ENCODE data around the gene BEX1. TPM values are rescaled to one million over a fixed set of nuclear protein-coding genes. Genes with fewer than 3 reads are reported as not detected.

The BEX1 gene
- total RNA-seq, 1 experiment from 2014 or later: not detected

DNA sequence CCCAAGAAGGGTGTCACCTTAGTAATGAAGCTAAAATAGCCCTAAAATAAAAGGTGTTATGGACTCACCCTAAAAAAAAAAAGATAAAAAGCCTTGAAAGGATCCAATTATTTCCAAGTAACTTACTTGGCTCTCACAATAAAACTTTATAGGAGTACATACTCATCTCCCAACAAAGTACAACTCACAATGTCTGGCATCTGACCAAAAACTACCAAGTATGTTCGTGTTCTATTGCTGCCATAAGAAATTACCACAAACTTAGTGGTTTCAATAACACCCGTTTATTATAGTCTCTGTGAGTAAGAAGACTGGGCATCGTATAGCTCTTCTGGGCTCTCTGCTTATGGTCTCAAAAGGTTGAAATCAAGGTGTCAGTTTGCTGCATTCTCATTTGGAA lies 51.0 kb downstream of the BEX1 start:
- RAD21 ChIA-PET (ENCODE audit: low non-redundant PET in 1 of 2, low total read pairs in 2 of 2, uncharacterized antibody in 2 of 2, unreplicated experiment in 2 of 2): no interaction called here
- Histone ChIP-seq H3K4me1 (ENCODE audit: control insufficient read depth in 1 of 2, insufficient read depth in 2 of 2, low read length in 2 of 2) (no peaks in the 10 kb centered on the region), H3K9ac (ENCODE audit: low read length) (no peak overlapping the region), H3K4me3 (replicated peaks in 1 of 2; ENCODE audit: low read depth in 1 of 2, low read length in 2 of 2) (no peak overlapping the region), H2AFZ (ENCODE audit: low read depth, low read length, poor library complexity, severe bottlenecking) (no peak overlapping the region), H3K79me2 (ENCODE audit: insufficient read depth, low read length) (no peaks in the 10 kb centered on the region), H3K27ac (ENCODE audit: low read depth, low read length) (no peak overlapping the region), H4K20me1 (ENCODE audit: insufficient read depth) (no peaks in the 10 kb centered on the region), H3K36me3 (ENCODE audit: control insufficient read depth in 1 of 2, insufficient read depth in 2 of 2, low read length in 2 of 2) (no peaks in the 10 kb centered on the region), H3K4me2 (ENCODE audit: low read length) (no peak overlapping the region), H3K27me3 (ENCODE audit: insufficient read depth, low read length) (no peaks in the 10 kb centered on the region), H3K9me3 (ENCODE audit: control insufficient read depth in 1 of 2, insufficient read depth in 1 of 2, low read depth in 1 of 2, low read length in 2 of 2) (no peaks in the 10 kb centered on the region), H3K9me2 (ENCODE audit: insufficient read depth) (no peaks in the 10 kb centered on the region)
- intact Hi-C loops (cut with micrococcal nuclease): no loop called here
- no TSS peak for BruUV-seq (replicated peaks)
- DNase-seq (ENCODE audit: low read depth, low spot score) (no peak), ATAC-seq (no peak)
- TF ChIP-seq, protein P1, sequence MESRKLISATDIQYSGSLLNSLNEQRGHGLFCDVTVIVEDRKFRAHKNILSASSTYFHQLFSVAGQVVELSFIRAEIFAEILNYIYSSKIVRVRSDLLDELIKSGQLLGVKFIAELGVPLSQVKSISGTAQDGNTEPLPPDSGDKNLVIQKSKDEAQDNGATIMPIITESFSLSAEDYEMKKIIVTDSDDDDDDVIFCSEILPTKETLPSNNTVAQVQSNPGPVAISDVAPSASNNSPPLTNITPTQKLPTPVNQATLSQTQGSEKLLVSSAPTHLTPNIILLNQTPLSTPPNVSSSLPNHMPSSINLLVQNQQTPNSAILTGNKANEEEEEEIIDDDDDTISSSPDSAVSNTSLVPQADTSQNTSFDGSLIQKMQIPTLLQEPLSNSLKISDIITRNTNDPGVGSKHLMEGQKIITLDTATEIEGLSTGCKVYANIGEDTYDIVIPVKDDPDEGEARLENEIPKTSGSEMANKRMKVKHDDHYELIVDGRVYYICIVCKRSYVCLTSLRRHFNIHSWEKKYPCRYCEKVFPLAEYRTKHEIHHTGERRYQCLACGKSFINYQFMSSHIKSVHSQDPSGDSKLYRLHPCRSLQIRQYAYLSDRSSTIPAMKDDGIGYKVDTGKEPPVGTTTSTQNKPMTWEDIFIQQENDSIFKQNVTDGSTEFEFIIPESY (IDR thresholded peaks at IDR 0.05; ENCODE audit: extremely low read depth, insufficient replicate concordance, low read length): no peak
- TF ChIP-seq CBX3 (IDR thresholded peaks at IDR 0.05; ENCODE audit: low read depth) (no peak), EZH2phosphoT487 (IDR thresholded peaks at IDR 0.05; ENCODE audit: borderline replicate concordance) (no peak), ZNF274 (IDR thresholded peaks at IDR 0.05; ENCODE audit: low read depth, low read length) (no peak), EZH2 (IDR thresholded peaks at IDR 0.05) (no peak), YY1 (IDR thresholded peaks at IDR 0.05; ENCODE audit: extremely low read depth, insufficient replicate concordance, low read depth, low read length) (no peak), SIN3A (IDR thresholded peaks at IDR 0.05; ENCODE audit: low read depth) (no peak), POLR2A (IDR thresholded peaks at IDR 0.05; ENCODE audit: borderline replicate concordance, extremely low read depth, insufficient read depth, insufficient read length) (no peak), SP1 (IDR thresholded peaks at IDR 0.05; ENCODE audit: low read depth) (no peak), JUND (IDR thresholded peaks at IDR 0.05) (no peak), SRF (IDR thresholded peaks at IDR 0.05; ENCODE audit: low read depth) (no peak), EGR1 (IDR thresholded peaks at IDR 0.05; ENCODE audit: low read depth) (no peak), RAD21 (IDR thresholded peaks at IDR 0.05; ENCODE audit: low read depth) (no peak), TCF7L2 (IDR thresholded peaks at IDR 0.05; ENCODE audit: borderline replicate concordance, extremely low read depth, insufficient read depth, insufficient read length) (no peak), FOSL1 (IDR thresholded peaks at IDR 0.05; ENCODE audit: low read depth) (no peak)
- TF ChIP-seq, protein P2, sequence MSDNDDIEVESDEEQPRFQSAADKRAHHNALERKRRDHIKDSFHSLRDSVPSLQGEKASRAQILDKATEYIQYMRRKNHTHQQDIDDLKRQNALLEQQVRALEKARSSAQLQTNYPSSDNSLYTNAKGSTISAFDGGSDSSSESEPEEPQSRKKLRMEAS (IDR thresholded peaks at IDR 0.05): no peak
- TF ChIP-seq, protein P3, sequence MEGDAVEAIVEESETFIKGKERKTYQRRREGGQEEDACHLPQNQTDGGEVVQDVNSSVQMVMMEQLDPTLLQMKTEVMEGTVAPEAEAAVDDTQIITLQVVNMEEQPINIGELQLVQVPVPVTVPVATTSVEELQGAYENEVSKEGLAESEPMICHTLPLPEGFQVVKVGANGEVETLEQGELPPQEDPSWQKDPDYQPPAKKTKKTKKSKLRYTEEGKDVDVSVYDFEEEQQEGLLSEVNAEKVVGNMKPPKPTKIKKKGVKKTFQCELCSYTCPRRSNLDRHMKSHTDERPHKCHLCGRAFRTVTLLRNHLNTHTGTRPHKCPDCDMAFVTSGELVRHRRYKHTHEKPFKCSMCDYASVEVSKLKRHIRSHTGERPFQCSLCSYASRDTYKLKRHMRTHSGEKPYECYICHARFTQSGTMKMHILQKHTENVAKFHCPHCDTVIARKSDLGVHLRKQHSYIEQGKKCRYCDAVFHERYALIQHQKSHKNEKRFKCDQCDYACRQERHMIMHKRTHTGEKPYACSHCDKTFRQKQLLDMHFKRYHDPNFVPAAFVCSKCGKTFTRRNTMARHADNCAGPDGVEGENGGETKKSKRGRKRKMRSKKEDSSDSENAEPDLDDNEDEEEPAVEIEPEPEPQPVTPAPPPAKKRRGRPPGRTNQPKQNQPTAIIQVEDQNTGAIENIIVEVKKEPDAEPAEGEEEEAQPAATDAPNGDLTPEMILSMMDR (IDR thresholded peaks at IDR 0.05 in 2 of 3, conservative IDR thresholded peaks at IDR 0.05 in 1 of 3; ENCODE audit: borderline replicate concordance in 1 of 3, insufficient read depth in 1 of 3, low read depth in 2 of 3, low read length in 2 of 3): no peak
- CTCF ChIA-PET: no interaction called here
- POLR2A ChIA-PET: no interaction called here

Measured in HCT116 (cell line).